RCC 7860 (cell line): ENCODE measurements around the gene KIF16B.

Source experiments
- DNase-seq: peaks from one replicate; pipeline ENCODE4 v3.0.0-alpha.2; 2015; ENCODE audit warnings: low spot score
- FAIRE-seq: peaks from 2 replicates; lab custom pipeline; 2012; peaks lifted over from hg19 to GRCh38; lab: Jason Lieb, UNC

The KIF16B gene

GRCh38 chr20:16486532-16486931 is 86.7 kb downstream of the KIF16B start:
- no peak for DNase-seq
- no peak for FAIRE-seq

DNA sequence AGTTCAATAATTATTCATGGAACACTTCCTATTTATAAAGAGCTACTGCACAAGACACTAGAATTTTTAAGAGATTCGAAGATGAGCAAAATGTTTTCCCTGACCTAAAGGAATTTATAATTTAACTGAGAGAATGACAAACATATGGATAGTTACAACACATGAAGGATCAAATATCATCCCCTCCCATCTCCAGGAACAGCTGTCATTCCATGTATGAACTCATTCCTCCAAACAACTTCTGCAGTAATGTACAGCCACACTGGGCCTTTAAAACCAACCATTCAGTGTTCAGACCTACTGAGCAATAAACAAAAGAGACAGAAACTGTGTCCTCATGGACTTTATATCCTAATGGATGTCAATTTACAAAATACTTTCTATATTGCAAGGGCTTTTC is 87.8 kb downstream of the KIF16B start:
- FAIRE-seq (no peak), DNase-seq (no peak)

- DNase-seq (no peak), FAIRE-seq (no peak)
Measured at GRCh38 chr20:16483024-16483423, 90.2 kb downstream of the KIF16B start.

DNA sequence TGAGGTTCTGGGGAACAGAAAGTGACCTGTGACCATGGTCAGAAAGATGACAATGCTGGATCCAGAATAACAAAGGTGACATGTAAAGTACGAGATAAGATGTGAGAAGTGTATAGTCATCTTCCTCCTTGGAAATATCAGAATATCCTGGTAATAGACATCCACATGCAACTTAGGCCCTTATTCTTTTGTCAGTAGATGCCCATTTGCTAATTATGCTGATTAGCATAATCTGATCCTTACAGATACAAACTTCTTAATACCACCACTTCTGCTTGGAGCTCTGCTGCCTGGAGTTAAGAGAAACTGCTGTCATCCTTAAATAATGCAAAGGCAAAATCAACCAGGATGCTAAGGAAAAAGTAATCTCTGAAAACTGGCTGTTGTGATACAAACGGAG is 91.3 kb downstream of the KIF16B start:
- DNase-seq (no peak), FAIRE-seq (no peak)

DNA sequence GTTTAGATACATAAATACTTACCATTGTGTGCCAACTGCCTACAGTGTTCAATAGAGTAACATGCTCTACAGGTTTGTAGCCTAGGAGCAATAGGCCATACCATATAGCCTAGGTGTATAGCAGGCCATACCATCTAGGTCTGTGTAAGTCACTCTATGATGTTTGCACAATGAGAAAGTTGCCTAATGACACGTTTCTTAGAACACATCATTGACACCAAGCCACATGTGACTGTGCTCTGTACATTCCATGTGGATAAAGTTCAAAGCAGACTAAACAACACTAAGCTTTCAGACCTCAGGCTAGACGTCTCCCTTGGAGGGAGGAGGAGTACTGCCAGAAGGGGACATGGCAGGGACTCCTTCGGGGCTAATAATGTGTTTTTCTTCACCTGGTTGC is 93.6 kb downstream of the KIF16B start:
- DNase-seq: no peak
- no peak for FAIRE-seq

DNA sequence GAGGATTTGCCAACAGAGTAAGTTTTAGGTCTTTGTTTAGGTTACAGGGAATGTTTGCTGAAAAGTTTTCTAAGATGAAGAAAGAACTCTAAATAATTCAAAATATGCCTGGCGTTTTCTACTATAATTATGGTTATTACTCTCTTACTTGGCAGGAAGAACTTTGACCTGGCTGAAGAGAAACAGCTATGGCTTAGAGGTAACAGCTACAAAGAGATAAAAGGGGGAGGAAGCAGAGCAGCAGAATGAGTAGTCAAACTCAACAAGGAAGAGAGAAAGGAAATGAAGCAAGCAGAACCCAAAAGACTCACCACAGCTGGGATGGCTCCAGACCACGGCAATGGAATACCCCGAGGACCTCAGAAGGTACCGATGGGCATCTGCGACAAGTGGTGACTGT is 95.6 kb downstream of the KIF16B start:
- FAIRE-seq: no peak
- no peak for DNase-seq

GRCh38 chr20:16476032-16476431 is 97.2 kb downstream of the KIF16B start:
- DNase-seq: peak; percentile 23
- peak; percentile 72 for FAIRE-seq

GRCh38 chr20:16475225-16475624 is 98.0 kb downstream of the KIF16B start:
- FAIRE-seq (no peak), DNase-seq (no peak)

DNA sequence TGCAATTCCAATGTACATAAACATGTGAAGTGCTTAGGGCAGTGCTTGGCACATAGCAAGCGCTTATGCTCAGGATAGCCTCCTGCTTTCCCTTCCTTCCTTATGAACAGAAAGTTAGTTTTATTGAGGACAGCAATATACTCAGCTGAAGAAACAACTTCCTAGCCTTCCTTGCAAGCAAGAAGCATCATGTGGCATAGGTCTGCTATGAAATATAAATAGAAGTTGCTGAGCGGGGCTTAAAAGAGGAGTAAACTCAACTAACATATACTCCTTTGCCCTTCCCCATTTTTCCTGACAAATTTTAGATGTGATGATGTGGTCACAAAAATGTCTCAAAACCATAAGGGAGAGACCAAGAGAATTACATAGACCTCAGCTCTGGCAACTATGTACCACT is 98.9 kb downstream of the KIF16B start:
- FAIRE-seq (no peak), DNase-seq (no peak)

GRCh38 chr20:16472045-16472872 is 101.0 kb downstream of the KIF16B start:
- no peak for DNase-seq
- FAIRE-seq: no peak

DNA sequence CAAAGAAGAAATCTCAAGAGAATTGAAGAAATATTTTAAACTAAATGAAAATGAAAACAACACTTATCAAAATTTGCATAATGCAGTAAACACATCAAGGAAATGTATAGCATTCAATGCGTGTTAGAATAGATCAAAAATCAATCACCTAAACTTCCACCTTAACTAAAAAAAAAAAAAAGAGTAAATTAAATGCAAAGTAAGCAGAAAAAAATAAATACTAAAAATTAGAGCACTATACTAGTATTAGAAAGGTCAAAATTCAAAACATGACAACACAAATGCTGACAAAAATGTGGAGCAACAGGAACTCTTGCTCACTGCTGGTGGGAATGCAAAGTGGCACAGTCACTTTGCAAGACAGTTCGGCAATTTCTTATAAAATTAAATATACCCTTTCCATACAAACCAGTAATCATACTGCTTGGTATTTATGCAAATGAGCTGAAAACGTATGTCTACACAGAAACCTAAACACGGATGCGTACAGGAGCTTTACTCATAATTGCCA is 103.8 kb downstream of the KIF16B start:
- no peak for FAIRE-seq
- DNase-seq: no peak

DNA sequence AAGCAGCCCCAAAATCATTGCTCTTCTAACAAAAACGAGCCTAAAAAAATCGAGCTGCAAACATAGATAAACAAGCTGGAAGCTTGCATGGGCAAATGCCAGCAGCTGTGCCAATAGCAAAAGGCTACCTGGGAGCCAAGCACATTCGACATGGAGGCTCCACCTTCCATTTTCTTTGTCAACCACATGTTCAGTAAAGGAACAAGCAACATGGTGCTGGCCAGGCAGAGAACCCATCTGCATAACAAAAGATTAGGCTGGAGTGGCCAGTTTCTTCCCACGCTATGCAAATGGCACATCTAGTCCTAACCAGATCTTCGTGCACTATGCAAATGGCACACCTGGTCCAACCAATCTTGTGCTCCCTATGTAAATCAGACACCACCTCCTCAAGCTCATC is 110.5 kb downstream of the KIF16B start:
- no peak for DNase-seq
- no peak for FAIRE-seq

GRCh38 chr20:16459019-16459700 is 114.1 kb downstream of the KIF16B start:
- peak; percentile 82 for FAIRE-seq
- peak; percentile 61 for DNase-seq

DNA sequence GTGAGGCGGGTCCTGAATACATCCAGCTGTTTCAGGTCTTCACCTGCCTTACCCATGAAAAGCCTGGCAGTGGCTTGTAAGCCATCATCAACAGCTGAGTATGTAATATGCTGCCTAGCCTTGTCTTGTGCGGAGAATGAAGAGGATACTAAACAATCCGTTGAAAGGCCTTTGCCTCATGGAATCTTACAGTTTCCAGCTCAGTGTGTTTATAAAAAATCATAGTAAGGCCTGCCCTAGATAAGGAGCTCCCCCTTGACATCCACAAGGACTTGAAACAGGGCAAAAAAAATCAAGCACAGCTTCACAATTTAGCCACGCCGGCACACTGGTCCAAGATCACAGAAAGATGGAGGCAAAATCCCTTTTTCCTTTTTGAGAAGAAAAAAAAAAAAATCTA is 115.7 kb downstream of the KIF16B start:
- FAIRE-seq: no peak
- DNase-seq: no peak

- DNase-seq (no peak), FAIRE-seq (no peak)
Measured at GRCh38 chr20:16455324-16455723, 117.9 kb downstream of the KIF16B start.

DNA sequence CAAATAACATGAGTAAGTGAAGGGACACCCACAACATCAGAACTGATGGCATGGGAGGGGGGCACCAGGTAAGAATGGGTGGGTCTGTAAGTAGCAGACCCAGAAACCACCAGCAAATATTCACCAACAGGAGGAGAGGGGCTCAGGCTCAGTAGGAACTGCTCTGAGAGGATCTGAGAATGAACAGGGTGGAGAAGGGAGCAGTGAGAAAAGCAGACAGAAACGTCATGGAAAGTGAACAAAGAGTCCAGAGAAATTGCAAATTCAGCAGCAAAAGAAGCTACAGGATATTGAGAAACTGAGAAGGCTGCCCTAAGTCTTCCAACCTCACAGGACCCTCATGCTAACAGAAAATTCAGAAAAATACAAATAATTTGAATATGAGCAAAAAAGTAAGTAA is 121.3 kb downstream of the KIF16B start:
- FAIRE-seq: no peak
- no peak for DNase-seq

DNA sequence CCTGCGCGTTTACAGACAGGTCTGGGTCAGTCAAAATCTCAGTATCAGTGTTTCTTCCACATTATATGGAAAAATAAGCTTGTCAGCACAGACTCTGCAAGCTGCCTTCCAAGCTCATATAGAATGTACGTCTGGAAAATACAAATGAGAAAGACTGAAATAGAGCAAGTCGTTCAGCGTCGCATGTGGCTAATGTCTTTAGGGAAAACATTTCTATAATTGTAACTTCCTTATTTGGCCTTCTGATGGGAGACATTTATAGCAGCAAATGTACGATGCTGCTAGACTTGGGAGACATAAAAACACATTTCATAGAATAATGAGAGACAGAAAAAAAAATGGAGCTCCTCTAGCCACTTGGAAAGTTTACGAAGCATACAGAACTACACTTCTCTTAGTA is 122.2 kb downstream of the KIF16B start:
- FAIRE-seq: no peak
- no peak for DNase-seq

DNA sequence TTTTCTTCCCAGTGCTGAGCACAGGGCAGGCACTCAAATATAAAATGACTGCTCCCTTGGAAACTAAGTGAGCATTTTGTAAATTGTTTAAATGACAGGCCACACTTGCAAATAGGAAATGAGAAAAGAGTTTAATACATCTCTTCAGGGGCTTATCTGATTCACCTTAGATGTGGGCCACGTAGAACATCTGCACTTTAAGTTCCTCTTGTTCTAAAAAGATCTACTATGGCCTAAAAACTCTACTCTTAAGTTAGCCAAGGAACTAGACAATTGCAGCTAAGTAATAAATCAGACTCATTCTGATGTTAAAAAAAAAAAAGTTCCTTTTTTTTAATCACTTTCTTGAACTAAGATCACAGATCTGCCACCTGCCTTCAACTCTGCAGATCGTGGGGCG is 126.3 kb downstream of the KIF16B start:
- FAIRE-seq: no peak
- no peak for DNase-seq

GRCh38 chr20:16446246-16446645 is 127.0 kb downstream of the KIF16B start:
- DNase-seq (no peak), FAIRE-seq (no peak)

- DNase-seq (no peak), FAIRE-seq (no peak)
Measured at GRCh38 chr20:16445482-16445881, 127.8 kb downstream of the KIF16B start.

- FAIRE-seq (no peak), DNase-seq (no peak)
Measured at GRCh38 chr20:16444057-16444777, 129.0 kb downstream of the KIF16B start.
